ENCODE measurements around the gene SYNDIG1. TPM values are rescaled to one million over a fixed set of nuclear protein-coding genes. Genes with fewer than 3 reads are reported as not detected.

Gene SYNDIG1
- total RNA-seq, 2 donors from 2014 or later, result 0.78 TPM; not detected in 1

DNA sequence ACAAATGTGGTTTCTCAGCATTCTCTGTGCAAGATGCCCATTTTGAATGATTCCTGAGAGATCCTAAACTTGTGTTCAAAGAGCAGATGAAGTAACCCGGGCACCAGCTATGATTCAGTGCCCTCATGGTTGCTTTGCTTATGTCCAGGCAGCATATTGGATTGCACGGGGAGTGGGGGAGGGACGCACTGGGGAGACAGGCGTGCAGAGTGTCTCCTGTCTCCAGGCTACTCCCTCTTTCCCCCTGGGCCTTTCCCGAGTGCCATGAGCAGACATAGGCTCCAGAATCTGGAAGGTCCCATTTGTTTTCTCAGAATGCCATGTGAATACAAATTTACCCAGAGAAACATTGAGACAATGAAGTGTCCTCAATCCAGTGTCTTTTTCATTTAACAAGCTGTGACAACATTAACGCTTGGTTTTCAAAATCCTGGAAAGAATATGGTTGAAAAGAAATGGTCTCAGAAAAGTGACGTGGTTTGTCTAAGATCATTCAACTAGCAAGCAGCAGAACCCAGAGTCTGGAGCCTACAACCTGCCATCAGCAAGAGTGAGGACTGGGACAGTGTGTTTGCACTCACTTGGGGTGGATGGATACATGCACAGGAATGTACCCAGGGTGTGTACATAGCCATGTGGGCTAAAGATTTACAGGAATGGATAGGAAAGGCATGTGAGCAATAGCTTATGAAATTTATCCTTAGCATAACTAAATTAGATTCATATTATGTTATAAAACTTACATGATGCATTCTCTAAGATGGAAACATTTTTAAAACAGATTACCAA lies 4.2 kb downstream of the SYNDIG1 start:
- Histone ChIP-seq H3K9me3 (no peaks in the 10 kb centered on the region), H3K27ac (no peak overlapping the region), H3K27me3 (peaks cover 0 to 9% of the 10 kb centered on the region in 2 donors), H3K4me1 (peaks cover 20% of the 10 kb centered on the region), H3K4me3 (no peak overlapping the region), H3K36me3 (replicated peaks in 1 of 2; ENCODE audit: insufficient read depth in 1 of 2, low read depth in 2 of 2) (no peaks in the 10 kb centered on the region)
- ATAC-seq (no peak), DNase-seq (no peak)
- 47 to 52% methylated on average over 7 of the region's 7 CpGs for WGBS, 2 donors
- TF ChIP-seq, protein P1, sequence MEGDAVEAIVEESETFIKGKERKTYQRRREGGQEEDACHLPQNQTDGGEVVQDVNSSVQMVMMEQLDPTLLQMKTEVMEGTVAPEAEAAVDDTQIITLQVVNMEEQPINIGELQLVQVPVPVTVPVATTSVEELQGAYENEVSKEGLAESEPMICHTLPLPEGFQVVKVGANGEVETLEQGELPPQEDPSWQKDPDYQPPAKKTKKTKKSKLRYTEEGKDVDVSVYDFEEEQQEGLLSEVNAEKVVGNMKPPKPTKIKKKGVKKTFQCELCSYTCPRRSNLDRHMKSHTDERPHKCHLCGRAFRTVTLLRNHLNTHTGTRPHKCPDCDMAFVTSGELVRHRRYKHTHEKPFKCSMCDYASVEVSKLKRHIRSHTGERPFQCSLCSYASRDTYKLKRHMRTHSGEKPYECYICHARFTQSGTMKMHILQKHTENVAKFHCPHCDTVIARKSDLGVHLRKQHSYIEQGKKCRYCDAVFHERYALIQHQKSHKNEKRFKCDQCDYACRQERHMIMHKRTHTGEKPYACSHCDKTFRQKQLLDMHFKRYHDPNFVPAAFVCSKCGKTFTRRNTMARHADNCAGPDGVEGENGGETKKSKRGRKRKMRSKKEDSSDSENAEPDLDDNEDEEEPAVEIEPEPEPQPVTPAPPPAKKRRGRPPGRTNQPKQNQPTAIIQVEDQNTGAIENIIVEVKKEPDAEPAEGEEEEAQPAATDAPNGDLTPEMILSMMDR (IDR thresholded peaks at IDR 0.05), result no peak
- TF ChIP-seq POLR2A (IDR thresholded peaks at IDR 0.05), result no peak
- intact Hi-C loops (cut with DNase I), result no loop called here

DNA sequence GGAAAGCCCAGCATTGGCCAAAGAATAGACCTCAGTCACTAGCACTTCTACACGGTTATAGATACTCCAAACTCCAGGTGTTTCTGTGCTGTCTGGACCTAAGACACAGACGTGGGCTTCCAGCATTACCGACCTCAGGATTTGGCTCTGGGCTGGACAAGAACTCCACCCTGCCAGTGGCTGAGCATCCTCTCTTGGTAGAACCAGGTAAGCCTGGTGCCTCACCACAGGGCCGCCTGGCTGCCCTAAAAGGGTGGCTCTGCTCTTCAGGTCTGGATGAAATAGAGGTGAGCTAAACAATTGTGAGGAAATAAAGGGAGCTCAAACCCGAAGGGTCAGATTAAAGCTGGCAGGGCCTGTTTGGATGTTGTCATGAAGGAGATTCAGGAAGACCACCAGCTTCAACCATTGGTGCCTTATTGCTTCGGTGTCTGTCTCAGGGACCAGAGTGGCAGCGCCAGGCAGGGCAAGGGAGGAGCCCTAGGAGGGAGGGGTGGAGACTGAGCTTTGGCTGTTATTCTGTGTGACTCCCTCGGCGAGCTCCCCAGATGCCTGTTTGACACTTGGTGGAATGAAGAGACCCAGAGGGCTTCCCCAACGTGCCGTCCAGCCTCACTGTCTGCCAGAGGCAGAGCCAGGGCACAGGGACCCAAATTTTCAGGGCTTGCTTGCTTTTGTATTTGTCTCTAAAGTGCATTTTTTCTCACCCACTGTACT lies 8.6 kb downstream of the SYNDIG1 start:
- TF ChIP-seq, protein P1 (IDR thresholded peaks at IDR 0.05), result no peak
- no peak for TF ChIP-seq POLR2A (IDR thresholded peaks at IDR 0.05)

GRCh38 chr20:24478584-24478983 lies 9.2 kb downstream of the SYNDIG1 start:
- TF ChIP-seq, protein P1 (IDR thresholded peaks at IDR 0.05), result no peak
- TF ChIP-seq POLR2A (IDR thresholded peaks at IDR 0.05), result no peak
- intact Hi-C loops (cut with DNase I), result no loop called here
- WGBS, 2 donors, result 63 to 72% methylated on average over 7 of the region's 7 CpGs
- Histone ChIP-seq H3K27me3 (no peaks in the 10 kb centered on the region), H3K4me3 (no peak overlapping the region), H3K27ac (no peak overlapping the region), H3K9me3 (no peaks in the 10 kb centered on the region), H3K36me3 (replicated peaks in 1 of 2; ENCODE audit: insufficient read depth in 1 of 2, low read depth in 2 of 2) (no peaks in the 10 kb centered on the region), H3K4me1 (no peaks in the 10 kb centered on the region)
- DNase-seq, result no peak
- ATAC-seq, result no peak

More for the DNA sequence above, 8.6 kb downstream of the SYNDIG1 start:
- intact Hi-C loops (cut with DNase I), result no loop called here
- Histone ChIP-seq H3K36me3 (replicated peaks in 1 of 2; ENCODE audit: insufficient read depth in 1 of 2, low read depth in 2 of 2) (no peaks in the 10 kb centered on the region), H3K27ac (no peak overlapping the region), H3K27me3 (no peaks in the 10 kb centered on the region), H3K4me3 (no peak overlapping the region), H3K9me3 (no peaks in the 10 kb centered on the region), H3K4me1 (no peaks in the 10 kb centered on the region)
- ATAC-seq (no peak), DNase-seq (no peak)
- 52 to 54% methylated on average over 9 to 11 of the region's 11 CpGs for WGBS, 2 donors

DNA sequence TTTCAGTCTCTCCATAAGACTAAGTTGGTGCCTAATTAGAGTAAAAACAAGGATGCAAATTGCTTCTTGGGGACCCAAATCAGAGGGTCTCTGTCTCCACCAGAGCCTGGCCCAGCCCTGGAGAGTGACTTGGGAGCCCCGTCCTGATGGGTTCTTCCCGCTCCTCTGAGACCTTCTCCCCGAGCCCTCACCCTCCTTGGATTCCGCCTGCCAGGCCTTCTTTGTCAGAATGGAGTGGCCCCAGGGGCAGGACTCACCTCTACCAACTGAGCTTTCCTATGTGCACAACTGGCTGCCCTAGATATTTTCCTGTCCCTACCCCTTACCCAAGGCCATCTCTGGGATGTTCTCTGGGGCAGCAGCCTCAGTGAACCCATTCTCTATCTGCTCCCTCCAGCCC lies 9.7 kb downstream of the SYNDIG1 start:
- intact Hi-C loops (cut with DNase I), result no loop called here
- Histone ChIP-seq H3K9me3 (no peaks in the 10 kb centered on the region), H3K27ac (no peak overlapping the region), H3K27me3 (no peaks in the 10 kb centered on the region), H3K36me3 (replicated peaks in 1 of 2; ENCODE audit: insufficient read depth in 1 of 2, low read depth in 2 of 2) (no peaks in the 10 kb centered on the region), H3K4me3 (no peak overlapping the region), H3K4me1 (no peaks in the 10 kb centered on the region)
- DNase-seq (no peak), ATAC-seq (no peak)
- WGBS, 2 donors, result 69 to 73% methylated on average over 4 of the region's 4 CpGs
- TF ChIP-seq POLR2A (IDR thresholded peaks at IDR 0.05), result no peak
- TF ChIP-seq, protein P1 (IDR thresholded peaks at IDR 0.05), result no peak

Measured in body of pancreas (tissue), 4 donors.